GM19023 (cell line): Measurements from ENCODE around the gene CLCN2.
"Not testable (repeated sequence)": the region's sequence is repeated elsewhere in the genome, so short reads cannot be mapped to it uniquely, and the experiment has no call there.

Experiments
- ATAC-seq: cut with Tn5 transposase; IDR thresholded peaks from one replicate; pipeline ENCODE4 v1.9.1; 2021; ENCODE audit warnings: mild to moderate bottlenecking, moderate library complexity; ENCODE audit not compliant: unreplicated experiment

CLCN2 gene

GRCh38 chr3:184347321-184348056, 13.9 kb downstream of the CLCN2 start:
- ATAC-seq: no peak

GRCh38 chr3:184346480-184347190, 14.8 kb downstream of the CLCN2 start:
- ATAC-seq: no peak

GRCh38 chr3:184345317-184346144, 15.9 kb downstream of the CLCN2 start:
- ATAC-seq: no peak

- no peak for ATAC-seq
These were observed 16.7 kb downstream of the CLCN2 start for GRCh38 chr3:184344579-184345316.

GRCh38 chr3:184343200-184343876, 18.1 kb downstream of the CLCN2 start:
- no peak for ATAC-seq

GRCh38 chr3:184341925-184342324, 19.5 kb downstream of the CLCN2 start:
- no peak for ATAC-seq

- not testable (repeated sequence) for ATAC-seq
These were observed 21.8 kb downstream of the CLCN2 start for GRCh38 chr3:184339451-184340135.

GRCh38 chr3:184339001-184339400, 22.4 kb downstream of the CLCN2 start:
- ATAC-seq: no peak

- ATAC-seq: no peak
These were observed 22.9 kb downstream of the CLCN2 start for GRCh38 chr3:184338511-184338945.

- no peak for ATAC-seq
These were observed 23.4 kb downstream of the CLCN2 start for GRCh38 chr3:184337981-184338380.

GRCh38 chr3:184337399-184337714, 24.0 kb downstream of the CLCN2 start, which contains the start of gene FAM131A:
FAM131A (plus strand) TSS chr3:184337600; CDS start chr3:184337631, 31 bp downstream.
- ATAC-seq: no peak

GRCh38 chr3:184336547-184337398, 24.6 kb downstream of the CLCN2 start:
- no peak for ATAC-seq

GRCh38 chr3:184335661-184336546, 25.5 kb downstream of the CLCN2 start:
- peak; percentile 79 for ATAC-seq

- ATAC-seq: peak; percentile 2
These were observed 26.1 kb downstream of the CLCN2 start for GRCh38 chr3:184335291-184335660.

GRCh38 chr3:184334470-184335158, 26.8 kb downstream of the CLCN2 start:
- ATAC-seq: no peak

- no peak for ATAC-seq
These were observed 27.7 kb downstream of the CLCN2 start for GRCh38 chr3:184333700-184334099.

- no peak for ATAC-seq
These were observed 28.2 kb downstream of the CLCN2 start for GRCh38 chr3:184333190-184333589.
